KOPT-K1 (cell line): ENCODE measurements around the gene SPEN.
"Not testable (repeated sequence)": the region's sequence is repeated elsewhere in the genome, so short reads cannot be mapped to it uniquely, and the experiment has no call there.

Source experiments
- H3K27ac ChIP-seq: fragments of 200-600 bp; sonication (generic); 2 replicates; pipeline ENCODE4 v1.5.1; 2016; ENCODE audit warnings: antibody characterized with exemption, mild to moderate bottlenecking, low read depth, low read length; ENCODE audit not compliant: poor library complexity, severe bottlenecking
- H3K36me3 ChIP-seq: fragments of 200-600 bp; sonication (generic); 2 replicates; pipeline ENCODE4 v1.5.1; 2017; ENCODE audit warnings: antibody characterized with exemption, mild to moderate bottlenecking, low read length, moderate library complexity; ENCODE audit not compliant: insufficient read depth
- H3K9me3 ChIP-seq: fragments of 200-600 bp; sonication (generic); 2 replicates; pipeline ENCODE4 v1.5.1; 2017; ENCODE audit warnings: antibody characterized with exemption, low read length, mild to moderate bottlenecking; ENCODE audit not compliant: insufficient read depth, poor library complexity, severe bottlenecking

The SPEN gene

DNA sequence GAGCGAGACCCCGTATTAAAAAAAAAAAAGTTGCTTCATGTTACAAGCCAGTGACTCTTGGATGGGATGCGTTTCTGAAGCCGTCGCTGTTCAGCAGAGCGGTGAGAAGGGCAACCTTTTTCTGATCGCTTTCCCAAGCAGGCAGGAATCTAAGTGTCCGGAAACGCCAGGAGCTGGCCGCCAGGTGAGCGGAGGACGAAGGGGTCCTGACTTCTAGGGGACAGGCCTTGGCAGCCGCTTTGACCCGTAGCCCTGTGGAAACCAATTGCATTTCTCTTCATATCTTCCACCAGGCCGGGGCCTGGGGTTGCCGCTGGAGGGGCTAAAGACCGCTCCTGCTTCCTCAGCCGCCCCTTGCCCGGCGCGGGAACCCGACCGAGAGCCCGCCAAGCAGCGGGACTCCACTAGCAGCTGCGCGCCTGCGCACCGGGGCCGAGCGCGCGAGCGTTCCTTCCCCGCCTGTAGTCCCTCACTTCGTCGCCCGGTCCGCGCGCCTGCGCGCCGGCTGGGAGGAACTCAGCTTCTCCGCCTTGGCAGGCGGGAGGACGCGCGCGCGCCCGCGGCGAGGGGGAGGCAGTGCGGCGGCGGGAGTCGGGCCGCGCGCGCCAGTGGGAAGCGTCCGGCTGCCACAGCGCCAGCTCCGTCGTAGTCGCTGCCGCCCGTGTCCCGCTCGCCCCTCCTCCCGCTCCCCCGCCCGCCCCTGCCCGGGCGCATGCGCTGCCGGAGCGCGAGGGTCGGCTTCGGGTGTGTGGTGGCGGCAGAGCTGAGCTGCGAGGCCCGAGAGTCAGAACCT, at the start of gene SPEN:
TSS of gene SPEN (plus strand) at position 608 of the 793 bp plus-strand sequence. CDS start 361 bp downstream, outside the sequence.
- no peaks in the 10 kb centered on the region for H3K9me3 ChIP-seq
- peak within 1 kb of the TSS; percentile 82 for H3K27ac ChIP-seq
- H3K36me3 ChIP-seq = no peaks in the 10 kb centered on the region

- Histone ChIP-seq H3K9me3 (no peaks in the 10 kb centered on the region), H3K36me3 (no peaks in the 10 kb centered on the region), H3K27ac (no peak overlapping the region)
Measured at GRCh38 chr1:15799004-15799867, 48.3 kb upstream of the SPEN start.

- H3K36me3 ChIP-seq = no peaks in the 10 kb centered on the region
- no peaks in the 10 kb centered on the region for H3K9me3 ChIP-seq
- no peak overlapping the region for H3K27ac ChIP-seq
Measured at GRCh38 chr1:15799928-15800835, 47.3 kb upstream of the SPEN start.

- Histone ChIP-seq H3K36me3 (no peaks in the 10 kb centered on the region), H3K27ac (no peak overlapping the region), H3K9me3 (no peaks in the 10 kb centered on the region)
Measured at GRCh38 chr1:15802234-15802965, 45.1 kb upstream of the SPEN start.

- Histone ChIP-seq H3K9me3 (no peaks in the 10 kb centered on the region), H3K36me3 (no peaks in the 10 kb centered on the region), H3K27ac (no peak overlapping the region)
Measured at GRCh38 chr1:15803380-15803779, 44.1 kb upstream of the SPEN start.

DNA sequence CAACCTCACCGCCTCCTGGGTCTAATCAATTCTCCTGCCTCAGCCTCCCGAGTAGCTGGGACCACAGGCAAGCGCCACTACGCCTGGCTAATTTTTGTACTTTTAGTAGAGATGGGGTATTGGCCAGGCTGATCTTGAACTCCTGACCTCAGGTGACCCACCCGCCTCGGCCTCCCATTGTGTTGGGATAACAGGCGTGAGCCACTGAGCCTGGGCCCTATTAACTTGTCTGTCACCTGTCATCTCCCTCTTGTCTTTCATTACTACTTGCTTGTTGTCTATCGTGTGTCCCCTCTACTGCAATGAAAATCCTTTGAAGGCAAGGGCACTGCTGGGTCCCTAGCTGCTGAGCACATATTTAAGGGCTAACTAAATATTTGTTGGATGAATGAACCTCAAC, 43.4 kb upstream of the SPEN start:
- H3K36me3 ChIP-seq = no peaks in the 10 kb centered on the region
- H3K27ac ChIP-seq = no peak overlapping the region
- H3K9me3 ChIP-seq = no peaks in the 10 kb centered on the region

GRCh38 chr1:15807121-15807520, 40.4 kb upstream of the SPEN start:
- Histone ChIP-seq H3K9me3 (no peaks in the 10 kb centered on the region), H3K36me3 (no peaks in the 10 kb centered on the region), H3K27ac (no peak overlapping the region)

DNA sequence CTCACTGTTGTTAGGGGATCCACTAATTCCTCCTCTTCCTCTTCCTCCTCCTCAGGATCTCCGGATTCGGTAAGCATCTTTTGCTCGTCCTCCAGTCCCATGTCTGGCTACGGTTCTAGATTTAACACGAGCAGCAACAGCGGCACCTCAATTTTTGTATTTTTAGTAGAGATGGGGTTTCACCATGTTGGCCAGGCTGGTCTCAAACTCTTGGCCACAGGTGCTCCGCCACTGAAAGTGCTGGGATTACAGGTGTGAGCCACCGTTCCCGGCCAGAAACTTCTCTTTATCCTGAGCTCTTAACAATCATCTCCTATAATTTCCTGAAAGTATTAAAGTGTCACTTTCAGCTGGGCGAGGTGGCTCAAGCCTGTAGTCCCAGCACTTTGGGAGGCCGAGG, 40.0 kb upstream of the SPEN start, which contains the start of gene UQCRHL:
TSS of gene UQCRHL (minus strand) at position 101 of the 400 bp plus-strand sequence. CDS start at position 101, 0 bp downstream.
- H3K36me3 ChIP-seq, H3K27ac ChIP-seq: not testable (repeated sequence)

GRCh38 chr1:15808955-15809354, 38.6 kb upstream of the SPEN start:
- Histone ChIP-seq H3K9me3 (no peaks in the 10 kb centered on the region), H3K36me3 (no peaks in the 10 kb centered on the region), H3K27ac (no peak overlapping the region)

More for the DNA sequence above, 40.0 kb upstream of the SPEN start, which contains the start of gene UQCRHL:
- not testable (repeated sequence) for H3K9me3 ChIP-seq

- Histone ChIP-seq H3K9me3 (no peaks in the 10 kb centered on the region), H3K27ac (no peak overlapping the region), H3K36me3 (no peaks in the 10 kb centered on the region)
Measured at GRCh38 chr1:15810073-15810472, 37.4 kb upstream of the SPEN start.

DNA sequence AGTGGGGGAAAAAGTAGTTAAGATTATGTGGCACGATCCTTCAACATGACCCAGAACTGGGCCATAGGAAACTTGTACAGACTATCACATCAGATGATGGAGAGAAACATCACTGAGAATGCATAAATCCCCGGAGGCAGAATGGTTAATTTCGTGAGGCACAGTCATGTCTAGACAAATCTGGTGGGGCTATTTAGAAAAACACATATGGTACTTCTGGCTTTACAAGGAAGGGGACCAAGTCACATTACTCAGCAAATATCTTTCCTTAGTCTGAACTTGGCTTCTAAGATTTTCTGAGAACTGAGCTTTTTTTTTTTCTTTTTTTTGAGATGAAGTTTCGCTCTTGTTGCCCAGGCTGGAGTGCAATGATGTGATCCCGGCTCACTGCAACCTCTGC, 30.8 kb upstream of the SPEN start:
- Histone ChIP-seq H3K27ac (no peak overlapping the region), H3K9me3 (no peaks in the 10 kb centered on the region), H3K36me3 (no peaks in the 10 kb centered on the region)

DNA sequence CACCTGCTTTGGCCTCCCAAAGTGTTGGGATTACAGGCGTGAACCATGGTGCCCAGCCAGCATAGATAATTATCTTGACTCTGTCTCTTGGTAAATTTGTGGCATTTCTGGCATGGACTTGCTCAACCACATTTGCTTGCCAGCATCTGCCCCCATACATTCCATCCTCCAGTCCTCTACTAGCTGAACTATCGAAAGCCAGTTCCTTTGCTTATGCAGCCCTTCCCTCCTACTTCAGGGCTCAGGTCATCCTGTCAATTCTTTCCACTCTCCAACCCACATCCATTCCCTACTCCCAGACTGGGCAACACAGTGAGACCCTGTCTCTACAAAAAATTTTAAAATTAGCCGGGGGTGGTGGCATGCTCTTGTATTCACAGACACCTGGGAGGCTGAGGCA, 27.0 kb upstream of the SPEN start:
- H3K36me3 ChIP-seq = no peaks in the 10 kb centered on the region
- H3K27ac ChIP-seq = no peak overlapping the region
- H3K9me3 ChIP-seq = no peaks in the 10 kb centered on the region

- no peaks in the 10 kb centered on the region for H3K9me3 ChIP-seq
- H3K36me3 ChIP-seq = no peaks in the 10 kb centered on the region
- no peak overlapping the region for H3K27ac ChIP-seq
Measured at GRCh38 chr1:15825800-15826199, 21.7 kb upstream of the SPEN start.

- Histone ChIP-seq H3K27ac (no peak overlapping the region), H3K36me3 (no peaks in the 10 kb centered on the region), H3K9me3 (no peaks in the 10 kb centered on the region)
Measured at GRCh38 chr1:15826810-15827507, 20.5 kb upstream of the SPEN start.
